ENCODE measurements around the gene GNAI3.

The GNAI3 gene

DNA sequence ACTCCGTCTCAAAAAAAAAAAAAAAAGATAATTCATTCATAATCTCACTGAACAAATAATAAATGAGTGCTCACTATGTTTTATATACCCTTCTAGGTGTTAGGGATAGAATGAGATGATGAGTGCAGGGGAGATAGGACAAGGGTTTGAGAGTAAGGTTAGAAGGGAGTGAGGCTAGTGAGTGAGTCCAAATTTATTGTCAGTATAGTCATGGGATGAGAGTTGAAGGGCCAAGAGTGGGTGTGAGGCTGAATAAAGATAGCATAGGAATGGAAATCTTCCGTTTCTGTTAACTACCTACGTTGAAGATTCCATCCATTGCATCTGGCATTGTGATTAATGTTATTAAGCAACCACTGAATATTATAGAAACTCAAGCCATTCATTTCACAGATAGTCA, 16.8 kb downstream of the GNAI3 start:
- ATAC-seq = no peak
- TF ChIP-seq, protein P1, sequence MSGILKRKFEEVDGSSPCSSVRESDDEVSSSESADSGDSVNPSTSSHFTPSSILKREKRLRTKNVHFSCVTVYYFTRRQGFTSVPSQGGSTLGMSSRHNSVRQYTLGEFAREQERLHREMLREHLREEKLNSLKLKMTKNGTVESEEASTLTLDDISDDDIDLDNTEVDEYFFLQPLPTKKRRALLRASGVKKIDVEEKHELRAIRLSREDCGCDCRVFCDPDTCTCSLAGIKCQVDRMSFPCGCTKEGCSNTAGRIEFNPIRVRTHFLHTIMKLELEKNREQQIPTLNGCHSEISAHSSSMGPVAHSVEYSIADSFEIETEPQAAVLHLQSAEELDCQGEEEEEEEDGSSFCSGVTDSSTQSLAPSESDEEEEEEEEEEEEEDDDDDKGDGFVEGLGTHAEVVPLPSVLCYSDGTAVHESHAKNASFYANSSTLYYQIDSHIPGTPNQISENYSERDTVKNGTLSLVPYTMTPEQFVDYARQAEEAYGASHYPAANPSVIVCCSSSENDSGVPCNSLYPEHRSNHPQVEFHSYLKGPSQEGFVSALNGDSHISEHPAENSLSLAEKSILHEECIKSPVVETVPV (CRISPR knock-in tag; IDR thresholded peaks at IDR 0.05) = no peak
- TF ChIP-seq PPARA (CRISPR knock-in tag; IDR thresholded peaks at IDR 0.05; ENCODE audit: borderline replicate concordance) = no peak
- TF ChIP-seq ISL1 (CRISPR knock-in tag; IDR thresholded peaks at IDR 0.05) = no peak
- no peak for TF ChIP-seq ZFP3 (CRISPR knock-in tag; IDR thresholded peaks at IDR 0.05)
- TF ChIP-seq TCF4 (CRISPR knock-in tag; IDR thresholded peaks at IDR 0.05; ENCODE audit: borderline replicate concordance) = no peak
- TF ChIP-seq, protein P2, sequence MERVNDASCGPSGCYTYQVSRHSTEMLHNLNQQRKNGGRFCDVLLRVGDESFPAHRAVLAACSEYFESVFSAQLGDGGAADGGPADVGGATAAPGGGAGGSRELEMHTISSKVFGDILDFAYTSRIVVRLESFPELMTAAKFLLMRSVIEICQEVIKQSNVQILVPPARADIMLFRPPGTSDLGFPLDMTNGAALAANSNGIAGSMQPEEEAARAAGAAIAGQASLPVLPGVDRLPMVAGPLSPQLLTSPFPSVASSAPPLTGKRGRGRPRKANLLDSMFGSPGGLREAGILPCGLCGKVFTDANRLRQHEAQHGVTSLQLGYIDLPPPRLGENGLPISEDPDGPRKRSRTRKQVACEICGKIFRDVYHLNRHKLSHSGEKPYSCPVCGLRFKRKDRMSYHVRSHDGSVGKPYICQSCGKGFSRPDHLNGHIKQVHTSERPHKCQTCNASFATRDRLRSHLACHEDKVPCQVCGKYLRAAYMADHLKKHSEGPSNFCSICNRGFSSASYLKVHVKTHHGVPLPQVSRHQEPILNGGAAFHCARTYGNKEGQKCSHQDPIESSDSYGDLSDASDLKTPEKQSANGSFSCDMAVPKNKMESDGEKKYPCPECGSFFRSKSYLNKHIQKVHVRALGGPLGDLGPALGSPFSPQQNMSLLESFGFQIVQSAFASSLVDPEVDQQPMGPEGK (CRISPR knock-in tag; IDR thresholded peaks at IDR 0.05; ENCODE audit: borderline replicate concordance) = no peak
- no peak for TF ChIP-seq SNAI2 (CRISPR knock-in tag; IDR thresholded peaks at IDR 0.05)
- TF ChIP-seq ZNF70 (CRISPR knock-in tag; IDR thresholded peaks at IDR 0.05) = no peak
- no peak for TF ChIP-seq RARB (CRISPR knock-in tag; IDR thresholded peaks at IDR 0.05)

DNA sequence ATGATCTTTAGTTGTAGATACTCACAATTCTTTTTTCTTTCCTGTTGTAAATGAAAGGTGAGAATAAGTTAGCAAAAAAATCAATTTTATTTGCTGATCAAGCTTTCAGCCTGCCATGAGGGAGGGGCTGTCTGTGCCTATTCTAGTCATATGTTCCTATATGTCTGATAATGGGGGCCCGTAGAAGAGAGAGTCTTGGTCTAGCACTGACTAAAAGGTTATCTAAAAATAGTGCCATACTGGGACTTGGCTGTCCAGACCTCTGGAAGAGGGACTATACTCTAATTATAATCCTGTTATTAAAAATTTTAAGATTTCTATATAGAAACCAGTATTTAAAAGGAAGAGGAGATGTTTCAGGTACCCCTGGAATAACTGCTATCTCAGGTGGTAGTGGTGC, 18.6 kb downstream of the GNAI3 start:
- ATAC-seq = no peak
- TF ChIP-seq, protein P1 (CRISPR knock-in tag; IDR thresholded peaks at IDR 0.05) = no peak
- TF ChIP-seq BACH2 (CRISPR knock-in tag; IDR thresholded peaks at IDR 0.05; ENCODE audit: borderline replicate concordance) = no peak
- no peak for TF ChIP-seq ZNF565 (CRISPR knock-in tag; conservative IDR thresholded peaks at IDR 0.05; ENCODE audit: low read depth)
- TF ChIP-seq, protein P3, sequence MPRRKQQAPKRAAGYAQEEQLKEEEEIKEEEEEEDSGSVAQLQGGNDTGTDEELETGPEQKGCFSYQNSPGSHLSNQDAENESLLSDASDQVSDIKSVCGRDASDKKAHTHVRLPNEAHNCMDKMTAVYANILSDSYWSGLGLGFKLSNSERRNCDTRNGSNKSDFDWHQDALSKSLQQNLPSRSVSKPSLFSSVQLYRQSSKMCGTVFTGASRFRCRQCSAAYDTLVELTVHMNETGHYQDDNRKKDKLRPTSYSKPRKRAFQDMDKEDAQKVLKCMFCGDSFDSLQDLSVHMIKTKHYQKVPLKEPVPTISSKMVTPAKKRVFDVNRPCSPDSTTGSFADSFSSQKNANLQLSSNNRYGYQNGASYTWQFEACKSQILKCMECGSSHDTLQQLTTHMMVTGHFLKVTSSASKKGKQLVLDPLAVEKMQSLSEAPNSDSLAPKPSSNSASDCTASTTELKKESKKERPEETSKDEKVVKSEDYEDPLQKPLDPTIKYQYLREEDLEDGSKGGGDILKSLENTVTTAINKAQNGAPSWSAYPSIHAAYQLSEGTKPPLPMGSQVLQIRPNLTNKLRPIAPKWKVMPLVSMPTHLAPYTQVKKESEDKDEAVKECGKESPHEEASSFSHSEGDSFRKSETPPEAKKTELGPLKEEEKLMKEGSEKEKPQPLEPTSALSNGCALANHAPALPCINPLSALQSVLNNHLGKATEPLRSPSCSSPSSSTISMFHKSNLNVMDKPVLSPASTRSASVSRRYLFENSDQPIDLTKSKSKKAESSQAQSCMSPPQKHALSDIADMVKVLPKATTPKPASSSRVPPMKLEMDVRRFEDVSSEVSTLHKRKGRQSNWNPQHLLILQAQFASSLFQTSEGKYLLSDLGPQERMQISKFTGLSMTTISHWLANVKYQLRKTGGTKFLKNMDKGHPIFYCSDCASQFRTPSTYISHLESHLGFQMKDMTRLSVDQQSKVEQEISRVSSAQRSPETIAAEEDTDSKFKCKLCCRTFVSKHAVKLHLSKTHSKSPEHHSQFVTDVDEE (CRISPR knock-in tag; IDR thresholded peaks at IDR 0.05) = no peak
- TF ChIP-seq PPARA (CRISPR knock-in tag; IDR thresholded peaks at IDR 0.05; ENCODE audit: borderline replicate concordance) = no peak
- TF ChIP-seq TCF4 (CRISPR knock-in tag; IDR thresholded peaks at IDR 0.05; ENCODE audit: borderline replicate concordance) = no peak
- TF ChIP-seq ZFP30 (CRISPR knock-in tag; IDR thresholded peaks at IDR 0.05) = no peak
- TF ChIP-seq GLIS3 (CRISPR knock-in tag; IDR thresholded peaks at IDR 0.05) = no peak
- TF ChIP-seq ZNF70 (CRISPR knock-in tag; IDR thresholded peaks at IDR 0.05) = no peak
- TF ChIP-seq OSR1 (CRISPR knock-in tag; IDR thresholded peaks at IDR 0.05) = no peak
- TF ChIP-seq TOX (CRISPR knock-in tag; IDR thresholded peaks at IDR 0.05; ENCODE audit: borderline replicate concordance) = no peak
- no peak for TF ChIP-seq ZFP3 (CRISPR knock-in tag; IDR thresholded peaks at IDR 0.05)
- TF ChIP-seq, protein P4, sequence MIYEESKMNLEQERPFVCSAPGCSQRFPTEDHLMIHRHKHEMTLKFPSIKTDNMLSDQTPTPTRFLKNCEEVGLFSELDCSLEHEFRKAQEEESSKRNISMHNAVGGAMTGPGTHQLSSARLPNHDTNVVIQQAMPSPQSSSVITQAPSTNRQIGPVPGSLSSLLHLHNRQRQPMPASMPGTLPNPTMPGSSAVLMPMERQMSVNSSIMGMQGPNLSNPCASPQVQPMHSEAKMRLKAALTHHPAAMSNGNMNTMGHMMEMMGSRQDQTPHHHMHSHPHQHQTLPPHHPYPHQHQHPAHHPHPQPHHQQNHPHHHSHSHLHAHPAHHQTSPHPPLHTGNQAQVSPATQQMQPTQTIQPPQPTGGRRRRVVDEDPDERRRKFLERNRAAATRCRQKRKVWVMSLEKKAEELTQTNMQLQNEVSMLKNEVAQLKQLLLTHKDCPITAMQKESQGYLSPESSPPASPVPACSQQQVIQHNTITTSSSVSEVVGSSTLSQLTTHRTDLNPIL (CRISPR knock-in tag; IDR thresholded peaks at IDR 0.05; ENCODE audit: low read depth) = no peak

DNA sequence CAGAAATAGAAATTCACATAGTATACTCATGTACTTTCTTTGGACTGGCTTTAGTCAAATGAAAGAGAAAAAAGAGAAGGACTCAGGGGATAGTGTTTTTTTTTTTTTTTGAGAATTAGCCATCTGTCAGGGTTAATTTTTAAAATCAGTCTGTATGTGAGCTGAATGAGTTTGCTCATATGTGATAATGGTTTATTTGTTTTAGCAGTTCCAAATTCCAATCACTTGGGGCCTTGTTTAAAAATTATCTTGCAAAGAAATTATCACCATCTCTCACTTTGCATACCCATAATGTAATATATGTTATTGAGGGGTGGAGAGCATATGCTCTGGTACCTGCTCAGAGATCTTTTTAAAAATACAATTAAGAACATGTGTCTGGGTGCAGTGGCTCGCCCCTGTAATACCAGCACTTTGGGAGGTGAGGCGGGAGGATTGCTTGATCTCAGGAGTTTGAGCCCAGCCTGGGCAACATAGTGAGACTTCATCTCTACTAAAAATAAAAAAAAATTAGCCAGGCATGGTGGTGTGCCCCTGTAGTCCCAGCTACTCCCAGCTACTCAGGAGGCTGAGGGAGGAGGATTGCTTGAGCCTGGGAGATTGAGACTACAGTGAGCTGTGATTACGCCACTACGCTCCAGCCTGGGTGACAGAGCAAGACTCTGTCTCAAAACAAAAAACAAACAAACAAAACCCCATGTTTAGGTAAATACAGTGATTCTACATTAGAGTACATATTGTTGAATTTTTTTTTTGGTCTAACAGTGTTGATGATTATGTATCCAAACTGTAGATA, 19.7 kb downstream of the GNAI3 start:
- TF ChIP-seq OSR1 (CRISPR knock-in tag; IDR thresholded peaks at IDR 0.05) = no peak
- TF ChIP-seq ZNF565 (CRISPR knock-in tag; conservative IDR thresholded peaks at IDR 0.05; ENCODE audit: low read depth) = no peak
- TF ChIP-seq GLIS3 (CRISPR knock-in tag; IDR thresholded peaks at IDR 0.05) = no peak
- ATAC-seq = no peak

DNA sequence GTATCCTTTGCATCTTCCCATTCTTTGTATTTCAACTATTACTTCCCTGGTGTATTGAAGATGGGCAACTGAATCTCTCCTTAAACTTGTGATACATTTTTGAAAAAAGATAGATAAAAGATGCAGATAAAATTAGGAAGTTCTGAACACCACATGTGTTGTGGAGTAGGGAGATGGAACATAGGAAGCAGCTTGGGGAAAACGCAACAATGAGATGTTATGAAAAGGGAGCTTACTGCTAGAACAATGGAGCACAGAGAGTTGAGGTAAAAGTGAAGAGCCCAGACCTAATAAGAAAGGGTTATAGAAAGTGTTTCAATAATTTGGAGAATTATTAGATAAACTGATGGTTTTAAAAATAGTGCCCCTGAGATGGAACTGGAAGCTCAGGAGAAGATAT, 20.9 kb downstream of the GNAI3 start:
- TF ChIP-seq, protein P1 (CRISPR knock-in tag; IDR thresholded peaks at IDR 0.05) = no peak
- TF ChIP-seq ZNF70 (CRISPR knock-in tag; IDR thresholded peaks at IDR 0.05) = no peak
- no peak for ATAC-seq
